ENCODE data around the gene RCE1.

GRCh38 chr11:66870131-66870530, 26.9 kb downstream of the RCE1 start:
- TF ChIP-seq CTCF (IDR thresholded peaks at IDR 0.05; ENCODE audit: insufficient read depth, low read length) (no peak), REST (IDR thresholded peaks at IDR 0.05; ENCODE audit: insufficient replicate concordance, low read depth) (no peak)

Data from HL-60 (cell line).